PFSK-1 (cell line): ENCODE results near the gene GLTPD2.

Source experiments
- POLR2AphosphoS5 ChIP-seq: IDR thresholded peaks from 2 replicates; pipeline ENCODE4 v1.6.1; 2012; ENCODE audit warnings: low read depth, mild to moderate bottlenecking, control low read depth, low read length, moderate library complexity
- TAF1 ChIP-seq: IDR thresholded peaks from 2 replicates; pipeline ENCODE4 v1.6.1; 2012; ENCODE audit warnings: low read length, control low read depth, borderline replicate concordance; ENCODE audit not compliant: insufficient read depth
- TF ChIP-seq, protein P1 (sequence below), 2 experiments: IDR thresholded peaks; 2 replicates each; pipeline versions ENCODE4 v1.6.1 to v1.8.0; 2011 to 2012; ENCODE audit warnings: low read depth in 2 of 2, low read length in 2 of 2, control low read depth in 1 of 2, inconsistent platforms in 1 of 2, mild to moderate bottlenecking in 1 of 2, moderate library complexity in 1 of 2; ENCODE audit not compliant: insufficient read depth in 1 of 2

DNA sequence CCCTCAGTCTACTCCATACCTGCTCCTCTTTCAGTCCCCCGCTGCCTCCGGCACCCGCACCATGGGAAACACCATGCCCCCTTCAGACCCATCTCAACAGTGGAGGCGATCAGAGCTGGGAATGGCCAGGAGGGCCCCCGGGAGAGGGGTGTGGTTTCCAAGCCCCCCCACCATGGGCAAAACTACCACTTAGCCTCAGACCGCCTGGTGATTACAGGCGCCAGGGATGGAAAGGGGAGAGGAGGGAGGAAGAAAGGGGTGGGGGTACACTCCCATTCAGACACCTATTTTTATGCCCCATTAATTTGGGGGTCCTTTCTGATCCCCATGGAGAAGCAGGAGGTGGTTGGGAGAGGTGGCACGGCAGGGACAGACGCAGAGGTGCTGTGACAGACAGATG lies 13.5 kb downstream of the GLTPD2 start, which contains the start of gene C17orf114:
- TF ChIP-seq POLR2AphosphoS5 (no peak), TAF1 (no peak)
- TF ChIP-seq, protein P1, sequence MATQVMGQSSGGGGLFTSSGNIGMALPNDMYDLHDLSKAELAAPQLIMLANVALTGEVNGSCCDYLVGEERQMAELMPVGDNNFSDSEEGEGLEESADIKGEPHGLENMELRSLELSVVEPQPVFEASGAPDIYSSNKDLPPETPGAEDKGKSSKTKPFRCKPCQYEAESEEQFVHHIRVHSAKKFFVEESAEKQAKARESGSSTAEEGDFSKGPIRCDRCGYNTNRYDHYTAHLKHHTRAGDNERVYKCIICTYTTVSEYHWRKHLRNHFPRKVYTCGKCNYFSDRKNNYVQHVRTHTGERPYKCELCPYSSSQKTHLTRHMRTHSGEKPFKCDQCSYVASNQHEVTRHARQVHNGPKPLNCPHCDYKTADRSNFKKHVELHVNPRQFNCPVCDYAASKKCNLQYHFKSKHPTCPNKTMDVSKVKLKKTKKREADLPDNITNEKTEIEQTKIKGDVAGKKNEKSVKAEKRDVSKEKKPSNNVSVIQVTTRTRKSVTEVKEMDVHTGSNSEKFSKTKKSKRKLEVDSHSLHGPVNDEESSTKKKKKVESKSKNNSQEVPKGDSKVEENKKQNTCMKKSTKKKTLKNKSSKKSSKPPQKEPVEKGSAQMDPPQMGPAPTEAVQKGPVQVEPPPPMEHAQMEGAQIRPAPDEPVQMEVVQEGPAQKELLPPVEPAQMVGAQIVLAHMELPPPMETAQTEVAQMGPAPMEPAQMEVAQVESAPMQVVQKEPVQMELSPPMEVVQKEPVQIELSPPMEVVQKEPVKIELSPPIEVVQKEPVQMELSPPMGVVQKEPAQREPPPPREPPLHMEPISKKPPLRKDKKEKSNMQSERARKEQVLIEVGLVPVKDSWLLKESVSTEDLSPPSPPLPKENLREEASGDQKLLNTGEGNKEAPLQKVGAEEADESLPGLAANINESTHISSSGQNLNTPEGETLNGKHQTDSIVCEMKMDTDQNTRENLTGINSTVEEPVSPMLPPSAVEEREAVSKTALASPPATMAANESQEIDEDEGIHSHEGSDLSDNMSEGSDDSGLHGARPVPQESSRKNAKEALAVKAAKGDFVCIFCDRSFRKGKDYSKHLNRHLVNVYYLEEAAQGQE (IDR thresholded peaks at IDR 0.05; ENCODE audit: insufficient read depth in 1 of 2, low read depth in 2 of 2, low read length in 2 of 2), result no peak
